Right atrium auricular region (tissue), 2 donors: Measurements from ENCODE around the gene ATP8B4. TPM values are rescaled to one million over a fixed set of nuclear protein-coding genes. Genes with fewer than 3 reads are reported as not detected.

Source experiments
- DNase-seq: peaks from one replicate; pipeline ENCODE4 v3.0.0-alpha.2; 2019; ENCODE audit warnings: low spot score
- H3K27ac ChIP-seq, 2 donors: fragments of 200-600 bp; sonication (generic); 1 replicate in 1 of 2; 2 replicates in 1 of 2; pipeline ENCODE4 v1.5.1; 2016 to 2019
- H3K27me3 ChIP-seq, 2 donors: fragments of 200-600 bp; sonication (generic); one replicate each; pipeline versions ENCODE4 v1.5.1 to v1.6.0; 2017 to 2019
- H3K36me3 ChIP-seq: fragments of 200-600 bp; sonication (generic); one replicate; pipeline ENCODE4 v1.5.1; 2016
- H3K4me1 ChIP-seq, 2 donors: fragments of 200-600 bp; sonication (generic); one replicate each; pipeline versions ENCODE4 v1.5.1 to v1.6.0; 2017 to 2019
- H3K4me3 ChIP-seq, 2 donors: fragments of 200-600 bp; sonication (generic); 1 replicate in 1 of 2; 2 replicates in 1 of 2; pipeline ENCODE4 v1.5.1; 2017 to 2019; ENCODE audit warnings: mild to moderate bottlenecking in 1 of 2, moderate library complexity in 1 of 2
- H3K9me3 ChIP-seq, 2 donors: fragments of 200-600 bp; sonication (generic); one replicate each; pipeline ENCODE4 v1.5.1; 2019
- CTCF ChIP-seq, 2 donors: fragments of 200-600 bp; sonication (generic); IDR thresholded peaks; one replicate each; pipeline ENCODE4 v1.5.1; 2019; ENCODE audit warnings: antibody characterized with exemption in 2 of 2
- total RNA-seq, 2 donors: library from RNA; depleted of rRNA; stranded (reverse); fragments of >200 nt; gene quantifications; one replicate each; pipeline ENCODE4 v1.1.0, GENCODE V29; 2016

The ATP8B4 gene
- total RNA-seq, 2 donors from 2014 or later, result 2.0 to 2.5 TPM

DNA sequence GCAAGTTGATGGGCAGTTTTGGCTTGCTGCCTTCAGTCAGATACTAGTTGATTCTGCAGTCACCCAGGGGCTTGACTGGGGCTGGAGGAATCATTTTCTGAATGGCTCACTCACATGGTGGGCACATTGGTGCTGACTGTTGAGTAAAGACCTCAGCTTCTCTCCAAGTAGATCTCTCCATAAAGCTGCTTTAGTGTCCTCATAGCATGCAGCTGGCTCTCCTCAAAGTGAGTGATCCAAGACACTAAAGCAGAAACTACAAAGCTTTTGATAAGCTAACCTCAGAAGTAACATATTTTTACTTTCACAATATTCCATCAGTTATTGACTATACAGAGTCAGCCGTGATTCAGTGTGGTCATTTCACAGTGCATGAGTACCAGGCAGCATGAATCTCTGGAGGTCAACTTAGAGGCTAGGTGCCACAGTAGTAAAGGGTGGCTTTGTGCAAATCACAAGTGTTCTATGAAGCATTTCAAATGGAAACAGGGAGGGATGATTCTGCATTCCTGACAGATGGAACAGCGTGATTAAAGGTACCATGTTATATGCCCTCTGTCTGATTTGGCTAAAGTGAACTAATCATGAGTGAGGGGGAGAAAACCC lies 24.3 kb upstream of the ATP8B4 start:
- TF ChIP-seq CTCF (IDR thresholded peaks at IDR 0.05), result no peak
- Histone ChIP-seq H3K27me3 (no peaks in the 10 kb centered on the region), H3K4me1 (no peaks in the 10 kb centered on the region), H3K4me3 (no peak overlapping the region), H3K27ac (no peak overlapping the region), H3K36me3 (no peaks in the 10 kb centered on the region), H3K9me3 (no peaks in the 10 kb centered on the region)
- no peak for DNase-seq

- TF ChIP-seq CTCF (IDR thresholded peaks at IDR 0.05), result no peak
- Histone ChIP-seq H3K4me1 (no peaks in the 10 kb centered on the region), H3K27ac (no peak overlapping the region), H3K9me3 (no peaks in the 10 kb centered on the region), H3K4me3 (no peak overlapping the region), H3K27me3 (no peaks in the 10 kb centered on the region), H3K36me3 (no peaks in the 10 kb centered on the region)
- DNase-seq, result no peak
Observed at GRCh38 chr15:50141856-50142255, 22.8 kb upstream of the ATP8B4 start.

DNA sequence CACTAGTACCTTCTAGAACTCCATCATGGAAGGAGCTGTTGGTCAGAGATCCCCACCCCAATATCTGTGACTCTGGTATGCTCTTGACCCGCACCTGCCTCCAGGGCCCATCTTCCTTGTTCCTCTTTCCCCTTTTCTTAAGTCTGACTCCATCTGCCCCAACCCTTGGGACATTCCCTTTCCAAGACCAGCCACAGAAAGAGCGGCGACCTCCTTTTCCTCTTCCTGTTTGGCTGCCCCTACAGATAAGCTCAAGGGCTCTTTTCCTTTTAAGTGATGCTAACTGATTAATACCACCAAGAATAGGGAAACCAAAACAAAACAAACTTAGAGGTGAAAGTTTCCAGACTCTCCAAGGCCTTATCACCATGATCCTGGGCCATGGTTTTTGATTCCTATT lies 21.9 kb upstream of the ATP8B4 start:
- Histone ChIP-seq H3K27ac (no peak overlapping the region), H3K36me3 (no peaks in the 10 kb centered on the region), H3K4me1 (no peaks in the 10 kb centered on the region), H3K4me3 (no peak overlapping the region), H3K27me3 (no peaks in the 10 kb centered on the region), H3K9me3 (no peaks in the 10 kb centered on the region)
- DNase-seq, result no peak
- no peak for TF ChIP-seq CTCF (IDR thresholded peaks at IDR 0.05)

DNA sequence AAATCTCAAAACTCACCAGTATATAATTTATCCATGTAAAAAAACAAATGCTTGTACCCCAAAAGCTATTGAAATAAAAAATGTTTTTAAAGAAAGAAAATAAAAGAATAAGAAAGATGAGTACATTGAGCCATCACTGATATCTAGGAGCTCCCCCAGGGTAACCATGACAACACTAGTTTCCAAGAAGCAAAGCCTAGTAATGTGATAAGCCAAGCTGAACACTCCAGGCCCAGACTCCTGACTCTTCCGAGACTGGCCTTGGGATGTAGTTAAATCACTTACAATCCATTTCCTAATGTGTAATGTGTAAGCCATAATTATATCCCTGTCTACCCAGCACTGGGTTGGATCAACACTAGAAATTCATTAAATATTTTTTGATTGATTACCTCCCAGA lies 21.1 kb upstream of the ATP8B4 start:
- Histone ChIP-seq H3K4me3 (no peak overlapping the region), H3K27me3 (no peaks in the 10 kb centered on the region), H3K36me3 (no peaks in the 10 kb centered on the region), H3K4me1 (no peaks in the 10 kb centered on the region), H3K9me3 (no peaks in the 10 kb centered on the region), H3K27ac (no peak overlapping the region)
- no peak for DNase-seq
- TF ChIP-seq CTCF (IDR thresholded peaks at IDR 0.05), result no peak

DNA sequence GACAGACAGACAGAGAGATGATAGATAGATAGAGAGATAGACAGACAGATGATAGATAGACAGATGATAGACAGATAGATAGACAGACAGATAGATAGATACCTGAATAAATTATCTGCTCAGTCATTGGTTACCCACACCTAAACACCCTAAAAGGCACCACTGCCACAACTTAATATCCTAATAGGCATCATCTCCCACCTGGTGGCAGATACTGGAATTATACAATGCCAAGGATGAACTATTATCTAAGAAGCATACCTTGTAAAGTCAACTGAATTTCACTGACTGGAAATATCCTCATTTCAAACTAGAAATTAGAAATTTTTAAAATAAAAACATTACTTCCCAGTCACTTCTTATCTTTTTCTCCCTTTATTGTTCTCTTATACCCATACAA lies 19.4 kb upstream of the ATP8B4 start:
- no peak overlapping the region for H3K27ac ChIP-seq
- DNase-seq, result no peak
- H3K9me3 ChIP-seq, result no peaks in the 10 kb centered on the region
- no peaks in the 10 kb centered on the region for H3K36me3 ChIP-seq
- H3K27me3 ChIP-seq, result no peaks in the 10 kb centered on the region
- no peaks in the 10 kb centered on the region for H3K4me1 ChIP-seq
- TF ChIP-seq CTCF (IDR thresholded peaks at IDR 0.05), result no peak
- no peak overlapping the region for H3K4me3 ChIP-seq

- Histone ChIP-seq H3K27ac (no peak overlapping the region), H3K4me1 (no peaks in the 10 kb centered on the region), H3K36me3 (no peaks in the 10 kb centered on the region), H3K27me3 (no peaks in the 10 kb centered on the region), H3K9me3 (no peaks in the 10 kb centered on the region), H3K4me3 (no peak overlapping the region)
- TF ChIP-seq CTCF (IDR thresholded peaks at IDR 0.05), result no peak
- DNase-seq, result no peak
Observed at GRCh38 chr15:50137893-50138292, 18.9 kb upstream of the ATP8B4 start.
